Forelimb muscle (tissue), 1 donor: ENCODE data around the gene CCDC192. TPM values are rescaled to one million over a fixed set of nuclear protein-coding genes. Genes with fewer than 3 reads are reported as not detected.
"Not testable (repeated sequence)": the region's sequence is repeated elsewhere in the genome, so short reads cannot be mapped to it uniquely, and the experiment has no call there.

Experiments
- DNase-seq: peaks from one replicate; pipeline ENCODE4 v3.0.0-alpha.2; 2013; ENCODE audit warnings: low read depth
- polyA plus RNA-seq: library from polyadenylated mRNA; unstranded; fragments of 120-200 nt; gene quantifications from one replicate; pipeline ENCODE4 v1.2.1, GENCODE V29; 2013; ENCODE audit not compliant: insufficient read length

Gene CCDC192
- polyA plus RNA-seq, 1 donor, result 0.48 TPM

DNA sequence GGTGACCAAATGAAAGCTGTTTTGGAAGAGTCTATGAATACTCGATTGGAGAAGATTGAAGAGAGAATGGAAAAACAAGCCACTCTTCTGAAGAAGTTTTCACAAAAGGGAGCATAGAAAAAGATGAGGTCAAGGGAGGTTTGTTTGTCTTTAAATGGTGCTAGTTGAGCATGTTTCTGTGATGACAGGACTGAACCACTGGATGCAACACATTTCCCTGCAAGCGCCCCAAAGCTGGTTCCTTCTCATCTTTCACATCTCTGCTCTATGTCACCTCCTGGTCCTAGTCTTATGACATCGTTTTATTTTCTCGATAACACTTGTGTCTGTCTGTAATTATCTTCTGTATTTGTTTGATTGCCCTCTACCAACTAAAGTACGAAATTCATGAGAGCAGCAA, 3.8 kb upstream of the CCDC192 start:
- no peak for DNase-seq

DNA sequence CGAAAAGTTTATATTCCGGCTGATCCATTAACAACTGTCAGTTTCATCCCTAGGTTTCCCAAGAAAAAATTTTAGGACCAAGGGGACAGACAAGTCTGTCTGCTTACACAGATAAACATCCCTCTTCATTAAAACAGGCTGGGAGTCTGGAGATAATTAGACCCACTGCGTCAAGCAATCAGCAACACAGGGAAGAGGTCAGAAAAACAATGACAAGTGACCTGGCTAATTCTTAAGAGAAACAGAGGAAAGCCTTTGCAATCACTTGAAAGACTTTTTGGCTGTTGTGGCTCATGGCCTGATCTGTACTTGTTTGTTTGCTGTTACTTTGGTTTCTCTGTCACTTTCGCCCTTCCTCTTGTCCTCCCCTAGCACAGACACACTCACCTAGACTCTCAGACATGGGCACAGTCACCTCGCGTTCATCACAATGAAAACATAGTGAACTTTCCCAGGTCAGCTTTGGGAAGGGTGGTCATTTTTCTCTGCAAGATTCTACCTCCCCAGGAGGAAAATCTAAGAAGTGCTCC, 2.9 kb upstream of the CCDC192 start:
- DNase-seq, result no peak

GRCh38 chr5:127702434-127702833, 757 bp upstream of the CCDC192 start:
- no peak for DNase-seq

- DNase-seq, result no peak
Measured at GRCh38 chr5:127705120-127705892, 2.1 kb downstream of the CCDC192 start.

DNA sequence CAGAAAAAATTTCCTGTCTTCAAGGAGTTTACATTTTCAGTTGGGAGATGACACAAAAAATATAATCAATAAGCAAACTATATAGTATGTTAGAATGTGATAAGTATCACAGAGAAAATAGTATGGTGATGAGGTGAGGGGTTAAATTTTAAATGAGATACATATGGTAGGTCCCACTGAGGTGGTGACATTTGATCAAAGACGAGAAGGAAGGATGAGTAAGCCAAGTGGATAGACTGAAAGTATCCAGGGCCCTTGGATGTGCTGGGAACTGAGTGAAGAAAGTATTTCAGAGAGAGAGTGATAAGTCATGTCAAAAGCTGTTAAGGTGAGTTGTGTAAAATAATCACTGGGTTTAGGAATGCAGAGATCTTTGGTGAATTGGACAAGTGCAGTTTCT, 3.5 kb downstream of the CCDC192 start:
- no peak for DNase-seq

- DNase-seq, result no peak
Measured at GRCh38 chr5:127707209-127707608, 4.0 kb downstream of the CCDC192 start.

DNA sequence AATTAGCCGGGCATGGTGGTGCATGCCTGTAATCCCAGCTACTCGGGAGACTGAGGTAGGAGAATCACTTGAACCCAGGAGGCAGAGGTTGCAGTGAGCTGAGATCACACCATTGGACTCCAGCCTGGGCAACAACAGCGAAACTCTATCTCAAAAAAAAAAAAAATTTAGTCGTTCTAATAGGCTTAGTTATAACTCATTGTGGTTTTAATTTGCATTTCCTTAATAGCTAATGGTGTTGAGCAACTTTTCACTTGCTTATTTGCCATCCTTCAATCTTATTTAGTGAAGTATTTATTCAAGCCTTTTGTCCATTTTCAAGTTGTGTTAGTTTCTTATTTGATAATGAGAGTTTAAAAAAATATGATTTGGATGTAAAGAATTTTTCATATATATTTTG, 9.9 kb downstream of the CCDC192 start:
- DNase-seq, result not testable (repeated sequence)

DNA sequence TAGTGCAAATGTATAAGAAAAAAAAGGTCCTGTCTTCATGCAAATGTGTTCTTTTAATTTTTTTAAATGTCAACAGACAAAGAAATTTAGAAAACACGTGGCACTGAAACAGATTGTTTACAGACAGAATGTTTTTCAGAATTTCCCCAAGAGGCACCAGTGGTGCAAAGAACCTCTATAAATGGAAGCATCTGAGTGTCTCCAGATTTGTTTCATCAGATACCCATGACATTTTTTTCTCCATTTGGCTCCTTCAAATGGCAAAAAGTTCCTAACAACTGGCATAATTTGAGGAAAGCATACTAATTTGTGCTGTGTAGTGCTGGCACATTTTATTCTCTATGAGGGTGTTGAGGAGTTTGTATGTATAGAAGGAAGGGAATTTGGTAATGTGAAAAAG, 15.0 kb downstream of the CCDC192 start:
- no peak for DNase-seq

DNA sequence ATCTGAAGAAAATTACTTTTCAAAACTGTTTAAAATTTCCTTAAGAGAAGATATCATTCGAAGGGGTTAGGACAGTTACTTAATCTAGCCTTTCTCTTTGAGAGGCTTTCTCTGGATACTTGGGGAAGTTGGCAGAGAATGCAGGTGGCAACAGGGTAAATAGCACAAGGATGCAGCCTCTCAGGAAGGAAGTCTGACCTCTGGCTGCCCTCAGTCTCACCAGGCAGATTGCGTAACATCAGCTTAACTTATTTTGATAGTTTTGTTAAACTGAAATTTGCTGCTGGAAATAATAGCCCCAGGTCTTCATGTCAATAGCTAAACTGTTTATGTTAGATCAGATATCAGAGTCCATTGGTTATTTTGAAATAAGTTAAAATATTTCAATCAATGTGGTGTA, 20.4 kb downstream of the CCDC192 start:
- no peak for DNase-seq

DNA sequence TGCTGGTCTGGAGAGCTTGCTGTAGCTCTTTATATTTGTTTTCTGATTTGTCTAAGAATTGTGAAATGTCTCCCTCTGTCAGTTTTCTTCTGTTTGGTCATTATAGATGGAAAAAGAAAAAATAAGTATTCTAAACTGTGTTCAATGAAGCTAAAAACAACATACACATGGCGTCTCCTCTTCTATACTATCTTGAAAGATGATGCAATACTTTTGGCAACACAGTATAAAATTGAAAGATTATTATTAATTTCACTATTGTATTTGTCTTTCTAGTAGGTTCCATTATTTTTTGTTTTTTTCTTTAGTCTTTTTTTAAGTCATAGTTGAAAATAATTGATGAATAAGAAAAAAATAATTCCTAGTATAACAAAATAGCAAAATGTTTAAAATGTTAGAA, 22.5 kb downstream of the CCDC192 start:
- DNase-seq, result no peak

DNA sequence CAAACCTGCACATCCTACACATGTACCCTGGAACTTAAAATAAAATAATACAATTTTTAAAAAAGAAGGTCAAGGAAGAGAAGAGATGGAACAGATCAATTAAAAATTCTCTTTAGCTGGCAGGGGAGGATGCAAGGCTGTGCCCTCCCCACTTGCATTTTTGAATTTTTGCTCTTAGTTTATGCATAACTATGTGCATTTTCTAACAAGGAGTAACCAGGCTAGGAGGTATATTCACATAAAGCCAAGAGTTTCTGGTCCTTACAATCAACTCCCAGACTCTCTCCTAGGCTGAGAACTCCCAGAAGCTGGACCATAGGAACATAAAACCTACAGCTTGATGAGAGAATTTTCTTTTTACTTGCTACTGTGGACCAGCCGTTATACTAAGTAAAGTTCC, 29.8 kb downstream of the CCDC192 start:
- DNase-seq, result no peak

GRCh38 chr5:127739348-127739747, 36.2 kb downstream of the CCDC192 start:
- DNase-seq, result not testable (repeated sequence)

DNA sequence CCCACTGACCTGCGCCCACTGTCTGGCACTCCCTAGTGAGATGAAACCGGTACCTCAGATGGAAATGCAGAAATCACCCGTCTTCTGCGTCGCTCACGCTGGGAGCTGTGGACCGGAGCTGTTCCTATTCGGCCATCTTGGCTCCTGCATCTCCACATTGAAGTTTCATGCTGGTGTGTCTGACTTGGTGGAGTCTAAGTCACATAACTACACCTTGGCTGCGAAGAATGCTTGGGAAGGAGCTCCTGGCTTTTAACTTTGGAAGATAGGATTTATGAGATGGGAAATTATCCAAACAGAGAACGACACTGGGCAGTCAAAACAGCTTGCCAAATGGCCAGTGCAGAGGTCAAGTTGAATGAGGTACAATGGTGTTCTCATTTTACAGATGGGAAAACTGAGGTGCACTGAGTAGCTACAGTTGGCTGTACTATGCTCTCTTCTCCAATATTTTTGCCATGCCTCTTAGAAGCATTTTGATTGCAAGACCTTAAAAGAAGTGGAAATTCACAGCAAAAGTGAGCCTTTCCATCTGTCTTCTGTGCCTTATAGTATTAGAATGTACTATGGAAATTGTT, 36.7 kb downstream of the CCDC192 start:
- no peak for DNase-seq

GRCh38 chr5:127741412-127741811, 38.2 kb downstream of the CCDC192 start:
- no peak for DNase-seq

- DNase-seq, result no peak
Measured at GRCh38 chr5:127744241-127744640, 41.0 kb downstream of the CCDC192 start.

DNA sequence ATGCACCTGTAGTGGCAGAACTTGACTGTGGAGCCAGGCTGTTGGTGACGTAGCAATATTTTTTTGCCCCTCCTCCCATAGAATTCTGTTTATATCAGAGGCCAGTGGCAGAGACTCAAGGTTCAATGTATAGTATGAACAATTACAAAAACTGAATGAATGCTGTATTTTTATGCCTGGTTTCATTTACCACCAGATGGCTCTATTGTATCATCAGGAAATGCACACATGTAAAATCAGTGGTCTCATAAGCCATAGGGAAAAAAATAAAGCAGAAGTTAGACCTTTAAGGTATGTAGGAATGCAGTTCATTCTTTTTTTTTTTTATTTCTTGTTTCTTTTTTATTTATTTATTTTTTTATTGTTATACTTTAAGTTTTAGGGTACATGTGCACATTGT, 43.6 kb downstream of the CCDC192 start:
- DNase-seq, result no peak

- DNase-seq, result not testable (repeated sequence)
Measured at GRCh38 chr5:127752503-127753265, 49.5 kb downstream of the CCDC192 start.

DNA sequence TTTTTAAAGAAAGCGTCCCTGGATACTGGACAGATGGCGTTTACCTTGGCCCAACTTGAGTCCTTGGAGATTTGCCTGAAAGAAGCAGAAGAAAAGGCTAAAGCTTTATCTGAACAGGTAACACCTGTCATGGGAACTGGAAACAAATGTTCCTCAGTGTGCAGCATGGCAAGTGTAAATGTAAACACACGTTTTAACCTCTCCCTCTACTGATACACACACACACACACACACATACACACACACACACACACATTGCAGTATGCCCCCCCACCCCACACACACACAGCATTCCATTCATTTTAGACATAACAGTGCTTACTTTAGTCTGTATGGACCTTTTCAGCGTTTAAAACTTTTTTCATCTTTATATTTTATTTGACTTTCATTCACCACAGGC, 51.1 kb downstream of the CCDC192 start:
- no peak for DNase-seq

GRCh38 chr5:127754706-127755105, 51.5 kb downstream of the CCDC192 start:
- no peak for DNase-seq

DNA sequence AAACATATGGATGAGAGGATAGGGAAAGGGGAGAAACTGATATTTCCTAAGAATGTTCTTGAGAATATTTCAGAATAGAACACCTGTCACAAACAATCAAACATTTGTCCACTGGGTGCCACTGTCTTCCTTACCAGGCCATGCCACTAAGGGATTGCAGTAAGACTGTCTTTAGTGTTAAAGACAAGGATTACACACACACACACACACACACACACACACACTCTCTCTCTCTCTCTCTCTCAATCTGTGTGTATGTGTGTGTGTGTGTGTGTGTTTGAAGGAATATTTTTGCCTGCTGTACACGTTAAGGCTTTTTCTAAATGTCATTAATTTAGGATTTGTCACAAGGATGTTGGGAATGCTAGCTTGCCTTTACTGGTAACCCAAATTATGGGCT, 54.4 kb downstream of the CCDC192 start:
- peak; percentile 9 for DNase-seq

DNA sequence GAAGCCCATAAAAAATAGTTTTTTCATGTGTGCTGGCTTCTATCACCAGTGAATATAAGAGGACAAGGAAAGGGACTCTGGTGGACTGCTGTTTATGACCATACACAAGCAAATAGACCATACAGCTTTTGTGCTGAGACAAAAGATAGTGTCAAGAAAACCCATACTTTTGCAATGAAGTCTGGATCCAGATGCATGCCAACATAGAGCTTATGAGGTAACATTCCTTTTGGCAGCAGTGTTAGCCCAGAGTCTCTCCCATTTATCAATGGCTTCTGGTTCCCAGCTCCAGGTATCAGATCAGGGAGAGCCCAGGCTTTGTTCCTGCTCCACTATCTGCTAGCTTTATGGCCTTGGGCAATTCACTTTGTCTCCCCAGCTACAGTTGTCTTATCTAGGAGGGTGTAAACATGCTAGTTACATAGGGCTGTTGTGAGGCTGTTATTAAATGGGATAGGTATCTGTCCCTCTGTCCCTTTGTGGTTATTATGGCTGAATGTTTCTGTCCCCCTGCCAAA, 55.6 kb downstream of the CCDC192 start:
- DNase-seq, result no peak

- DNase-seq, result no peak
Measured at GRCh38 chr5:127761869-127762268, 58.7 kb downstream of the CCDC192 start.
